Calu3 (cell line): ENCODE measurements around the gene PKHD1. TPM values are rescaled to one million over a fixed set of nuclear protein-coding genes. Genes with fewer than 3 reads are reported as not detected.

Source experiments
- BruUV-seq: library from RNA; stranded (reverse); fragments of 400-500 nt; replicated peaks from 2 replicates; lab custom pipeline; 2021; lab: Mats Ljungman, UMichigan
- CTCF ChIA-PET: fragments of 300-600 bp; sonication (Branson Sonifier 250); formaldehyde crosslinking; loops from one replicate; lab custom pipeline; 2022; ENCODE audit warnings: antibody characterized with exemption; lab: Charles Lee
- DNase-seq: peaks from one replicate; pipeline ENCODE4 v3.0.0; 2022
- H3K27ac Mint-ChIP-seq: one replicate; pipeline ENCODE4 v1.8.0; 2022; ENCODE audit warnings: mixed read lengths; ENCODE audit not compliant: unreplicated experiment
- H3K27me3 Mint-ChIP-seq: one replicate; pipeline ENCODE4 v1.8.0; 2022; ENCODE audit warnings: mixed read lengths; ENCODE audit not compliant: unreplicated experiment
- H3K36me3 Mint-ChIP-seq: one replicate; pipeline ENCODE4 v1.8.0; 2022; ENCODE audit warnings: mild to moderate bottlenecking, moderate library complexity, mixed read lengths; ENCODE audit not compliant: insufficient read depth, unreplicated experiment
- H3K4me1 Mint-ChIP-seq: one replicate; pipeline ENCODE4 v1.8.0; 2022; ENCODE audit warnings: mild to moderate bottlenecking, low read depth, mixed read lengths; ENCODE audit not compliant: unreplicated experiment
- H3K4me3 Mint-ChIP-seq: one replicate; pipeline ENCODE4 v1.8.0; 2022; ENCODE audit warnings: mild to moderate bottlenecking, low read depth, moderate library complexity, mixed read lengths; ENCODE audit not compliant: unreplicated experiment
- H3K9me3 Mint-ChIP-seq: one replicate; pipeline ENCODE4 v1.8.0; 2022; ENCODE audit warnings: low read depth, mixed read lengths; ENCODE audit not compliant: unreplicated experiment
- intact Hi-C: fragments of 100-400 bp; cut with micrococcal nuclease; formaldehyde crosslinking; loops from one replicate; pipeline ENCODE4 v1.10.0; 2022; ENCODE audit not compliant: unreplicated experiment
- total RNA-seq: library from RNA; stranded (reverse); gene quantifications from 2 replicates; pipeline ENCODE4 v1.2.3, GENCODE V29; 2022
- TF ChIP-seq, protein P1 (sequence below): fragments of 200-600 bp; IDR thresholded peaks from one replicate; pipeline ENCODE4 v1.8.0; 2022; ENCODE audit warnings: antibody characterized with exemption; ENCODE audit not compliant: unreplicated experiment

PKHD1 gene
- total RNA-seq, 1 experiment from 2014 or later, result 25.2 TPM

DNA sequence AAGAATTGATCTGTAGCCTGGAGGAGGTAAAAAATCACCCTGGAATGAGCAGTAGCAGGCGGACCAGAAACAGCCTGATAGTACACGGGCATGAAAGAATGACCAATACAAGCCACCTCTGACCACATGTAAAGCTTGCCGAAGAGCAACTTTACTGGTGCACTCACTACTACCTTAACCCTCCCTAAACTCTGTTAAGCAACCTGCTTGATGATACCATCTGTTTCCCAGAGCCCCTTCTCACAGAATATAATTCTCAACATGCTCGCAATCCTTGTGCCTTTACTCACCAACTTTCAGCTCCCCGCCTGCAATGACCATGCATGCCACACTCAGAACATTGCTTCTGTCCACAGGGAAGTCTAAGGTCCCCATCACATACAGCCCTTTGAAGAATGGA lies 296.5 kb downstream of the PKHD1 start:
- CTCF ChIA-PET, result interaction anchor here (0.6 kb wide), 1 partner anchor 381 kb away, joined by 5 read pairs; no protein-coding TSS in a partner anchor
- Mint-ChIP-seq H3K27me3 (no peaks in the 10 kb centered on the region), H3K36me3 (peaks cover 14% of the 10 kb centered on the region), H3K4me3 (no peak overlapping the region), H3K4me1 (no peaks in the 10 kb centered on the region), H3K27ac (no peak overlapping the region), H3K9me3 (peaks cover 2% of the 10 kb centered on the region)
- TF ChIP-seq, protein P1, sequence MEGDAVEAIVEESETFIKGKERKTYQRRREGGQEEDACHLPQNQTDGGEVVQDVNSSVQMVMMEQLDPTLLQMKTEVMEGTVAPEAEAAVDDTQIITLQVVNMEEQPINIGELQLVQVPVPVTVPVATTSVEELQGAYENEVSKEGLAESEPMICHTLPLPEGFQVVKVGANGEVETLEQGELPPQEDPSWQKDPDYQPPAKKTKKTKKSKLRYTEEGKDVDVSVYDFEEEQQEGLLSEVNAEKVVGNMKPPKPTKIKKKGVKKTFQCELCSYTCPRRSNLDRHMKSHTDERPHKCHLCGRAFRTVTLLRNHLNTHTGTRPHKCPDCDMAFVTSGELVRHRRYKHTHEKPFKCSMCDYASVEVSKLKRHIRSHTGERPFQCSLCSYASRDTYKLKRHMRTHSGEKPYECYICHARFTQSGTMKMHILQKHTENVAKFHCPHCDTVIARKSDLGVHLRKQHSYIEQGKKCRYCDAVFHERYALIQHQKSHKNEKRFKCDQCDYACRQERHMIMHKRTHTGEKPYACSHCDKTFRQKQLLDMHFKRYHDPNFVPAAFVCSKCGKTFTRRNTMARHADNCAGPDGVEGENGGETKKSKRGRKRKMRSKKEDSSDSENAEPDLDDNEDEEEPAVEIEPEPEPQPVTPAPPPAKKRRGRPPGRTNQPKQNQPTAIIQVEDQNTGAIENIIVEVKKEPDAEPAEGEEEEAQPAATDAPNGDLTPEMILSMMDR, result no peak
- intact Hi-C loops, result no loop called here
- DNase-seq, result no peak
- BruUV-seq, result no TSS peak

DNA sequence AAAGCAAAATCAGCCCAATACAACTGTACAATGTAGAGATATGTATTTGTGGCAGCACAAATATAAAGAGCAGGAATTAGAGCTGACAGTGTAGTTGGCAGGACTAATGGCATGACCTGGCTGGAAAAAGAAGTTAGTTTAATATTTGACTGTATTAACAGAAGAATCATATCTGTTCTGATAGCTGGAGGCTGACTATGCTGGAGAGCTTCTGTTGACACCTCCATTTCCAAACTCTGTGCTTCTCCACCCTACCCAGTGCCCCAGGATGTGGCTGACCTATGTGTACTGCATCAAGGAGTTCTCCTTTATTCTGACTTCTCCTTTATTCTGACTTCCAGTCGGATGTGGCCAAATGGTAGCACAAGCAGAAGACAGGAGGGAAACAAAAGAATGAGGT lies 299.3 kb downstream of the PKHD1 start:
- no peak overlapping the region for H3K27ac Mint-ChIP-seq
- no TSS peak for BruUV-seq
- no peaks in the 10 kb centered on the region for H3K9me3 Mint-ChIP-seq

DNA sequence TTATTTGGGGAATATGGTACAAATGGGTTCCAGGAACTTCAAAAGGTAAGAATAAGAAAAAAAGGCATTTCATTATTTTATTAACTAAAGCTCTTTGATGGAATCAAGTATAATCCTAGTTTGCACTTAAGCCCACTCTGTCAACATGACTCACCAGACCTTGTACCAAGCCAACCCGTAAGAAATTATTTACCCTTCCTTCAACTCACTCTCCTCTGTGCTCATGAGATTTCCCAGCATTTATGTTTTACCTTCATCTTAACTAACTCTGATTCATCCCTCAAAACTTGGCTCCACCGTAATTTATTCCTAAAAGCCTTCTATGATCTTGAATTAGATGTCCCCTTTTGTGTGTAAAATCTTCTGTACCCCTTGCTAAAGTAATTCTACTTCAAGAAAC lies 308.7 kb downstream of the PKHD1 start:
- TF ChIP-seq, protein P1, result no peak
- Mint-ChIP-seq H3K27me3 (no peaks in the 10 kb centered on the region), H3K9me3 (no peaks in the 10 kb centered on the region), H3K4me3 (no peak overlapping the region), H3K27ac (no peak overlapping the region), H3K4me1 (peaks cover 11% of the 10 kb centered on the region), H3K36me3 (no peaks in the 10 kb centered on the region)
- intact Hi-C loops, result loop anchor here (10.0 kb wide), 1 partner anchor 164 kb away; no protein-coding TSS in a partner anchor
- no peak for DNase-seq
- CTCF ChIA-PET, result no interaction called here
- BruUV-seq, result no TSS peak

More for the DNA sequence above, 299.3 kb downstream of the PKHD1 start:
- CTCF ChIA-PET, result no interaction called here
- TF ChIP-seq, protein P1, result no peak
- H3K4me1 Mint-ChIP-seq, result no peaks in the 10 kb centered on the region
- intact Hi-C loops, result no loop called here
- H3K4me3 Mint-ChIP-seq, result no peak overlapping the region
- H3K36me3 Mint-ChIP-seq, result peaks cover 9% of the 10 kb centered on the region
- H3K27me3 Mint-ChIP-seq, result no peaks in the 10 kb centered on the region
- DNase-seq, result no peak

DNA sequence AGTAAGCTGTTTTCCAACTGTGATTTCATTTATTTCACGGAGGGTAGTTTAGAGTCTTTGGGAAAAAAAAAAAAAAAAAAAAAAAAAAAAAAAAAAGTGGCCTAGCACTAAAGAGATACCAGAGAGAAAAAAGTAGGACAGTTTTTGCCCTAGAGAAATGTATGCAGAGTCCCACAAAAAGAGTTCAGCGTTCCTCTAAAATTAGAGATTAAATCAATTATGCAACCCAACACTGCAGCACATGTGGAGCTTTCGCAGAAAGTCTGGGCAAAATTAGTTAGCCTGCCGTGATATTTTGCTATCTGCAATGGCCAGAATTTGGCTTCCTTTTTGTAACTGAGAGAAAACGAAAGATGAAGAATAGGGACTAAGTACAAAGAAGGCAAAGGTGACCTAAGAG lies 309.8 kb downstream of the PKHD1 start:
- Mint-ChIP-seq H3K27ac (no peak overlapping the region), H3K4me1 (peaks cover 11% of the 10 kb centered on the region), H3K27me3 (no peaks in the 10 kb centered on the region), H3K9me3 (no peaks in the 10 kb centered on the region), H3K36me3 (peaks cover under 1% of the 10 kb centered on the region), H3K4me3 (no peak overlapping the region)
- no peak for DNase-seq
- BruUV-seq, result no TSS peak
- intact Hi-C loops, result loop anchor here (10.0 kb wide), 1 partner anchor 163 kb away; no protein-coding TSS in a partner anchor
- CTCF ChIA-PET, result interaction anchor here (0.6 kb wide), 1 partner anchor 288 kb away, joined by 3 read pairs; no protein-coding TSS in a partner anchor
- TF ChIP-seq, protein P1, result no peak
